GM12864 (cell line): ENCODE measurements around the gene MUC21.

Experiments used
- DNase-seq: peaks from one replicate; pipeline ENCODE4 v3.0.0-alpha.2; 2011; ENCODE audit warnings: low read depth
- H3K4me3 ChIP-seq: 2 replicates; pipeline ENCODE4 v1.5.1; 2011; ENCODE audit warnings: mild to moderate bottlenecking, low read depth, low read length, control low read depth
- CTCF ChIP-seq: IDR thresholded peaks from 2 replicates; pipeline ENCODE4 v1.5.1; 2011; ENCODE audit warnings: low read depth, mild to moderate bottlenecking, moderate library complexity, low read length, control low read depth, inconsistent platforms; ENCODE audit errors: missing control alignments

MUC21 gene

GRCh38 chr6:31035862-31036497 lies 52.5 kb downstream of the MUC21 start:
- DNase-seq, result no peak

GRCh38 chr6:31037169-31037568 lies 53.7 kb downstream of the MUC21 start:
- no peak overlapping the region for H3K4me3 ChIP-seq
- TF ChIP-seq CTCF, result no peak
- no peak for DNase-seq

More at GRCh38 chr6:31035862-31036497, 52.5 kb downstream of the MUC21 start:
- no peak for TF ChIP-seq CTCF
- H3K4me3 ChIP-seq, result no peak overlapping the region

- H3K4me3 ChIP-seq, result no peak overlapping the region
- TF ChIP-seq CTCF, result no peak
- no peak for DNase-seq
Observed at GRCh38 chr6:31037682-31038081, 54.2 kb downstream of the MUC21 start.

GRCh38 chr6:31038559-31038958 lies 55.0 kb downstream of the MUC21 start:
- H3K4me3 ChIP-seq, result no peak overlapping the region
- no peak for DNase-seq
- no peak for TF ChIP-seq CTCF
